ENCODE measurements around the gene AFF1.
"Not testable (repeated sequence)": the region's sequence is repeated elsewhere in the genome, so short reads cannot be mapped to it uniquely, and the experiment has no call there.

Gene AFF1

DNA sequence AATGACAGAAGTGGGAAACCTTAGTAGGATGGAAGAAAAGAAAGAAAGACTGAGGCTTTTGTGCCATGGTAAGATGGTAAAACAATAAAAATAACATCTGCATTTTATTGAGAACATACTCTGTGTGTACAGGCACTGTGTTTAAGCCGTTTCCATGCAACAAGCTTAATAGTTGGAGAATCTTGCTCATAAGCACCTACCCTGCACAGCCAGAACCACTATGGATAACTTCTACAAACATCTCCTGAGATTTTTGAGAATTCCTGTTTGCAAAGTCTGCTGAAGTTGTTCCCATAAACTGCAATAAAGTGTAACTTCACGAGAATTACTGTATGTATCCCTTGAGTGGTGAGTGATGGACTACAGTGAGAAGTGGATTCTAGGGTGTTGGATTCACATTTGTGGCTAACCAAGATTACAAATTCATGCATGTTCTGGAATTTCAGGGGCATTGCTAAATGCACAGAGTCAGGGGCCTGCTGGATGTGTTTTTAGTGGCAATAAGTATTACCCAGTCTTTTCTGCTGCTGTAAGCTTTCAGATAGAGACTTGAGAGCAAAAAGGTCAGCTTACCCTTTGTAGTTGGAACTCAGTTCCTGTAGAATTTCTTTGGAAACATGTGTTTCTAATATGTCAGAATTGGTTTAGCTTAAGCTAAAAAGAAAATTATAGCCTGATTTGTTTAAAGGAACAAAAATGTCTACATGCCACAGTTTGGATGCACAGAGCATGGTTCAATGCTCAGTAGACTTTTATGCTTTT is 132.5 kb downstream of the AFF1 start:
- no peak for DNase-seq

DNA sequence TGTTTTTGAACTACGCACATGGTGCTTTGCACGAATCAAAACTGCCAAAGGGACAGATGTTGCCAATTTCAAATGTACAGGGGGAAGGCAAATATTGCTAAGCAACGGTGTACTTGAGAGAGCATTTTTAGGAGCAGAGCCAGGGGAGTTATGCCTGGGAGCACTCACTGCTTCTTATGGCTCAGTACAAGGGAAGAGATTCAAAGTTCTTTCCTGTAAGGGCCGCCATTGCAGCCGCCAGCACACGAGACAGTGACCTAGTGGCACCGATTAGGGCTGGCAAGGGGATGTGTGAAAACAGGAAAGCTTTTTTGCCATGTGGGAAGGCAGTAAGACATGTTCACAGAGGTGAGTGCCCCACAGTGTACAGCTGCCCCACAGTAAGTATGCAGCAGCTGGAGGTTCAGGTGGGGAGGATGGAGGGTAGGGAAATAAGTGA is 133.8 kb downstream of the AFF1 start:
- no peak for DNase-seq

DNA sequence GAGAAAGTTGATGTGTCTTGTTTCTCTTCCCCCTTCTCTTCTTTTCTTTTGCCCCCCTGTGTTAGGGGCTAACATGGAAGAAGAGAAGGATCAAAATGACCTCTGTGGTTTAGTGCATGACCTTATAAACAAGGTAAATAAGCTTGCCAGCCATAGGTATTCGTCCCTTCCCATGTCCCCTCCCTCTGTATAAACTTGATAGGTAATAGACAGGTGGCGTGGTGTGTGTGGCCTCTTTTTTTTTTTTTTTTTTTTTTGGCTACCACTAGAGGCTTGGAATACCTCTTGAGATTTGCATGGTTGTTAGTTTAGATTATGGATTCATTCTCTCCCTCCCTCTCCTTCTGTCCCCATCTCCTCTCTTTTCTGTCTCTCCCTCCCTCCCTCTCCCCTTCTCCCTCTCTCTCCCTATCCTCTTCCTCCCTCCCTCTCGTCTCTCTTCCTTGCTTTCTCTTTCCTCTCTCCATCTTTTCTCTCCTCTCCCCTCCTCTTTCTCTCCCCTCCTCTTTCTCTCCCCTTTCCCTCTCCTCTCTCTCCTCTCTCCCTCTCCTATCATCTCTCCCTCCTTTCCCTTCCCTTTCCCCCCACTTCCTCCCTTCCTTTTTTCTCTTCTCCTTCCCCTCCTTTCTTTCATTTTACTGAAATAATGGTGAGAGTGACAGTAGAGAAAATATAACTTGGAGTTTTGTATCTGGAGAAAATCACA is 134.4 kb downstream of the AFF1 start:
- no peak for DNase-seq

DNA sequence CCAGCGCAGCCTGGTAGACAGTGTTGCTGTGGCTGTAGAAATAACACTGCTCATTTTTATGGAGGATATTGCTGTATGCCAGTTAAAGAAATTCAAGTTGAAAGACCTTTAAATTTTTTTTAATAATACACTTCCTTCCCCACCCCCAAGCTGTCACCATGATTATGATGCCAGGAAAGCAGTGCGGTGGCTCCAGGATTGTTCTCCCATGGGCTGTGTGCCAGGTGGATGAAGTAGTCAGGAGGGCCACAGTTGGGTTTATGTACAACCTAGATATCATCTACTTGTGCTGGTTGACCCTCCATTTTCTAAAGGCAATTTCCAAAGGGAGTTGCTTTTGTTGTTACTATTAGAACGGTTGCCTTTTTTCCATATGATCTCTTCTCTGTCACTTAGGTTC is 136.6 kb downstream of the AFF1 start:
- DNase-seq = no peak

DNA sequence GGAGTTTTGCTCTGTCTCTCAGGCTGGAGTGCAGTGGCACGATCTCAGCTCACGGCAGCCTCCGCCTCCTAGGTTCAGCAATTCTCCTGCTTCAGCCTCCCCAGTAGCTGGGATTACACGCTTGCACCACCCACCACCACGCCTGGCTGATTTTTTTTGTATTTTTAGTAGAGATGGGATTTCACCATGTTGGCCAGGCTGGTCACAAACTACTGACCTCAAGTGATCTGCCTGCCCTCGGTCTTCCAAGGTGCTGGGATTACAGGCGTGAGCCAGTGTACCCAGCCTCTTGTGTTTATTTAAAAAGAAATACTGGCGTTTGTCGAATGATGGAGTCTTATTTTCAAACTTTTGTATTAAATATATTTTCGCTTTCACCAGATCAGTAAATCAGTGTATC is 137.7 kb downstream of the AFF1 start:
- DNase-seq = not testable (repeated sequence)

DNA sequence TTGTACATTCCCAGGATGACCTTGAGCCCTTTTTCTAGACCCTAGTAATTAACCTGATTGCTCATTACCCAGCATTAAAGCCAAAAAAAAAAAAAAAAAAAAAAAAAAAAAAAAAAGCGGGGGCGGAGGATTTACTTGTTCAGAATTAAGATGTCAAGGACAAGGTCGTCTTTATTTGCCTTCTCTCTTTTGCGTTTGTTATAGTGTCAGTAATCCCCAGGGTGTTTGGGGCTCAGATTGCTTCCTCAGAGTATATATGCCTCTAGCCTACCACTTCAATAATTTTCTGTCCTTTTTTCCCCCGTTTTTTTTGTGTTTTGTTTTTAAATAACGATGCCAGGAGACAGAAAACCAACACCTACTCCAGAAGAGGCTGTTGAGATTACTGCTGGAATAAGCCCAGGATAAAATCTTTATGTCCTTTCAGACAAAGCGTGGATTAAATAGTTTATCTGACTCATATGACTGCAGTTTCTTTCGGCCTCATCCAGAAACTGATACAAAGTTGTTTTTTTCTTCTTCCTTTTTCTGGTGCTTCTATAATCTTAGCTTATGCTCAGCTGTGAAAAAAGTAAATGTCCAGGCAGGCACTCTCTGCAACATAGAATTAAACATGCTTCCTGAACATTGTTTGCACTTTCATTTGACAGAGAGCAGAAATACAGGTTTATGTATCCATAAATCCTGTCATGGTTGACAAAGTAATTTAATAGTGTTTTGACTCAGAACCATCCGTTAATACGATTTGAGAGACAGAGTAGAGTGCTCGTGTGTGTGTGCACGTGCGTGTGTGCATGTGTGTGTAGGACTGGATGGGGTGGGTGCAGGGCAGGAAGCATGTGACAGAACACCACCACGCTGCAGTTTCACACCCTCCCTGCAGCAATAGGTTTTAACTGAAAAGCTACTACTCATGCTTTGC is 138.6 kb downstream of the AFF1 start:
- DNase-seq = peak; percentile 79

DNA sequence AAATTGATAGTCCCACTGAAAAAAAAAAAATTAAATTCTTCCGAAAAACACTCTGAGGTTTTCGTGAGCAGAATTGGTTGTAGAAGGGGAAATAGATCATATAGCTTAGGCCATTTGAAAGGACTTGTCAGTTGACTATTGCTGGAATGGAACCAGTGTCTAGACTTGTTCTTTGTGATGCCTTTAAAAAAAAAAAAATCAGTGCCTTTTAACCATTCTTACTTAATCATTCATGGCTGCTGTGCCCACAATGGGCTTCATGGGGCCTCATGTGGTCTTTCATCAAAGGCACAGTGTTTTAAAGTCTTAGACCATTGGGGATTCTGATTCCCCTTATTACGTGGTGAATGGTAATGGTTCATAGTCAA is 139.3 kb downstream of the AFF1 start:
- DNase-seq = no peak

DNA sequence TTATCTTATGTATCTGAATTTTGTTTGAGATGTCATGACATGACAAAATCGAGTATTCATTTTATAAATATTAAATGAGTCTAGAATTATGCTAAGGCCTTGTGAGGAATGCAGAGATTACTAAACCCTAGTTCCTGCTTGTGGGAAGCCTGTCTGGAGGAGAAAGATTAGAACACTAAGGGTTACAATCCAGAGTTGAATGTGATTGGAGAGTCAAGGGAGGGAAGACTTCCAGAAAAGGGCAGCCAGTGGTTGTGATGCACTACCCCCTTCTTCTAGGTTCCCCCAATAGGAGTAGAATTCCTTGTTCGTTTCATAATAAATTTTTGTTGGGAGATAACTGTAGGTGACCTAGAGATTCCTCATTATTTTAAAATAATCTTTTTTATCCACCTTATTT is 141.1 kb downstream of the AFF1 start:
- DNase-seq = no peak

DNA sequence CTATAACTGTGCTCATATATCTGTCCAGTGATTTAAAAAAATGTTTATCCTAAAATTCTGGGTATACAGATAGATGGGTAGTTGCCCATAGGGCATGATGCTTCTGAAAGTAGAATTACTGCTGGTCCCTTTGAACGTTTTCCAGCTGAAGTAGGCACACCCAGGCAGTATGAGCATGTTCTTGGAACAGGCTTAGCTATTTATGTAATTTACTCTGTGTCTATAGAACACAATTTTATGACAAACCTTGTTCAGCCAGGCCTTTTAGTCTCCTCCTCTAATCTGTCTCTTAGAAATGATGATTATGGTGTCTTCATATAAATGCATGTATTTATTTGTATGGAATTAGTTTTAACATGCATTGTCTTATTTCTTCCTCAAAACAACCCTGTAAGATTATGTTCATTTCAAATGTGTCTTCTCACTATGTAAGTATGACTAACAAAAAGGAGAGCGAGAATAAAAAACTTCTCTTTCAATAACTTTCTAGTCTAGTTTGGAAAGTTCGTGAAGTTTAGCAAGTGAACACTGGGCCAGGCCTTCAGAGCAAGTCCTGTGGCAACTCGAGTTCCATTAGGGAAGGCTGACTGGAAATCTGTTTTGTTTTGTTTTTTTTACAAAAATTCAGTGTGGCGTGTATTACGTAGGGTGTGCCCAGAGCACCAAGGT is 142.0 kb downstream of the AFF1 start:
- no peak for DNase-seq

DNA sequence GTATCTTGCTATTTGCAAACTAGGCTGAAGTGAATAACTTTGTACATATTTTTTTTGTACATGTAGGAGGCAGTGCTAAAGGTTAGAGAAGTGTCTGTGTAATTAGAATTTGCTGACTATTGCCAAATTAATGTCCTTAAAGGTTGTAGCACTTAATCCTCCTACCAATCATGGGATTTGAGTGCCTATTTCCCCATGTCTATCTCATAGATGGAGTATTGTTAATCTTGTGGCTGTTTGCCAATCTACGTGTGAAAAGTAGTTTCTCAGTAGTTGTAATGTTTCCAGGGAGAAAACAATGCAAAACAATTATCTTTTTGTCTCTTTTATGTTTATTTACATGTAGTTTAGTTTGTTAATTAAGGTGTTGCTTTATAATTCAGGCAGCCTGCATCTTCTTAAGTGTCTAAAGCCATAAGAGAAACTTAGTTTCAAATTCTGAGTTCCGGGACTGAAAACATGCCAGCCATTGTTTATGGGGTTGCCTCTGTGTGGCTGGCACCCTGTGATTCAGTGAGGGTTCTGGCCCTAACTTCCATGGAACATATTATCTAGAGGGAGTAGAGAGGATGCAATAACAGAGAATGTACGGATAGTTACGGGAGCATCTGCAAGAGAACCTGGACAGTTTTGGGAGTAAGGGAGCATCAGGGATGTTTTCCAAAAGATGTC is 143.2 kb downstream of the AFF1 start:
- DNase-seq = no peak

DNA sequence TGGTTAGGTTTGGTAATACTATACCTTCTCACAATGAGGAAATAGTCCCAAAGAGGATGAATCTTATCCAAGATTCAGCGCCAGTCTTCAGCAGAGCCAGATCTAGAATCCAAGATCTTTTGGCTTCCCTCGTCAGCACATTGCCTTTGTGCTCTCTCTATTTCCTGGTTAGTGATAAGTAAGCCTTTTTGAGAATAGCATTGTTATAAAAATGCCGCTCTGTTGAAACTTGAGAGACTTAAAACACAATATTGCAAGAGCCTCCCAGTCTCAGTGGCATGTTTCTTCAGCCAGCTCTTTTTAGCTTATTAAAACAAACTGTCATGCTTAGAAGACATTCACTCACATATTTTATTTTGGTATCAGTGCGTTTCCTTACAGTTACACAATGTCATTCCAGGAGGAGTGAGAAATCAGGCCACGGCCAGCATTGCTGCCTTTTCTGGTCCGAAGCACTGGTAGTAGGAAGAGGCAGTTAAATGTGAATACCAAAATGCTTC is 144.2 kb downstream of the AFF1 start:
- DNase-seq = no peak

DNA sequence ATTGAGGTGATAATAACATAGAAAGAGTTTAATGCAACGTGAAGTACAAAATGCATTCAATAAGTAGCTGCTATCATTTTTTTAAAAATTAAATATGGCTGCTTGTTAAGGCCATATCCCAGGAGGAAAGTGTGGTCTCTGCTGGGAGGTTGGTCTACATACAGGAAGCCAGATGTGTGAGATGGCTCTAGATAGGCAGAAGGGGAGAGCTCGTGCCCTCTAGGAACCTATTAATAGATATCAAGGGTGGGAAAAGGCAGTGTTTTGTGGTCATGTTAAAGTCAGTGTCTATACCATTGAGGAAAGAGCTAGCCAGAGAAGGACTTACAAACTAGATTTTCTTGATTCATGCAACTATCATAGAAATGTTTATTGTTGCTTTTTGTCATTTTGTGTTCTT is 145.2 kb downstream of the AFF1 start:
- DNase-seq = no peak

DNA sequence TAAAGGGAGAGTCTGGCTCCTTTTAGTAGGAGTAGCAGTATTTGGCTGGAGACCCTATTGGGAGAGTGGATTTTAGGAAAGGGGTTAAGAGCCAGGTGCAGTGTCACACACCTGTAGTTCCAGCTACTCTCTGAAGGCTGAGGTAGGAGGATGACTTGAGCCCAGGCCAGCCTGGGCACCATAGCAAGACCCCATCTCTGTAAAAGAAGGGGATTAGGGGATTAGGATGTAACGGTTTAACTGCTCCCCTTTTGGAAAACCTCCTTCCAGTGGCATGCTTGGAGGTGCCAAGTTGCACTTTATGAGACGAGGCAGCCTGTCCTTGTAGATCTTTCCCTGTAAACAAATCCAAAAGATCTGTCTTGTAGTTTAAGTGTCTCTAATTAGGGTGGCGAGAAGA is 145.7 kb downstream of the AFF1 start:
- DNase-seq = no peak

DNA sequence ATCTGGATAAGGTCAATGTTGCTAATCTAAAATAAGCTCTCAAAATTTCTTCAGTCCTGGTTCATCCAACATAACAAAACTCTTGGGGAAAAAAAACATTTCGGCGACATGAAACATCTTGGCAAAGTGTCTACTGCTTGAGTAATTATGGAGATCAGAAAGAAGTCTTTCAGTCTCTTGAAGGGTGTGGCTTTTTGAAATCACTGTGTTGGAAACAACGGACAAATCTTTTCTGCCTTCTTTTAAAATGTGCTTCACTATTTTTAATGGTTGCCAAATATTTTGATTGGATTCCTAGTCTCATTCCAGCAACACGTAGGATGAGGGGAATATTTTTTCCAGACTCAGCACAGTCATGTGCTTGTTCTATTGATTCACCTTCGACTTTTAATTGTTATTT is 147.0 kb downstream of the AFF1 start:
- no peak for DNase-seq

DNA sequence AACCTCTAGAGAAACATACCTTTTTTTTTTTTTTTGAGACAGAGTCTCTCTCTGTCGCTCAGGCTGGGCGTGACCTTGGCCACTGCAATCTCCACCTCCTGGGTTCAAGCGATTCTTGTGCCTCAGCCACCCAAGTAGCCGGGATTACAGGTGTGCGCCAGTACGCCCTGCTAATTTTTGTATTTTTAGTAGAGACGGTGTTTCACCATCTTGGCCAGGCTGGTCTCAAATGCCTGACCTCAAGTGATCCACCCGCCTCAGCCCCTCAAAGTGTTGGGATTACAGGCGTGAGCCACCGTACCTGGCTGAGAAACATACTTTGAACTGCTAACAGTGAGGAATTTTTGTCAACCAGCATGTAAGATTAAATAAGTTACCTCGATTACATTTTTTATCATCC is 150.9 kb downstream of the AFF1 start:
- DNase-seq = not testable (repeated sequence)

DNA sequence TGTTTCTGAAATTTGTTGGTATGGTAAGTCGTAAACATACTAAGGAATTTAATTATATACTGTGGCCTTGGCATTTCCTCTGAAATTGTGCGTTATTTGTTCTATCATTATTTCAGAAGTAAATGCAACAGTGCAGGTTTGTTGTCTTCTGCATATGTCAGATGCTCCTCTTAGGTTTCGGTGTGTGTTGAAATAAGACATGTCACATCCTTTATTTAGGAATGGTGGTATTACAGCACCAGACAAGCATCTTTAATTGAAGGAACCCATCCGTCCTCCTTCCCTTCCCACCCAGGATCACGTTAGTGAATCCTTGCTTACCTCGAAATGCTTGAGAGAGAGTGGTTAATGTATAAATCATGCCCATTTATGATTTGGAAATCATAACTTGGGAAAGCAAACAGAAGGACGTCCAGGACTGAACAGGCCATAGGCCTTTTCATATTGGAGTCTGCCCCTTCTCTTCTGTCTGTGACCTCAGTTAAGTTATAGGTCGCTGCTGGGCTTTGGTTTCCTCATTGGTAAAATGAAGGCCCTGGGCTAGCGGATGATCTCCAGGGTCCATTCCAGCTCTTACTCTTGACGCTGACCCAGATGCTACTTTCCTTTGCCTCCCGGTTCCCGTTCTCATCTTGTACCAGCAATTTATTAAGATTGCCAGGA is 151.5 kb downstream of the AFF1 start:
- DNase-seq = no peak

DNA sequence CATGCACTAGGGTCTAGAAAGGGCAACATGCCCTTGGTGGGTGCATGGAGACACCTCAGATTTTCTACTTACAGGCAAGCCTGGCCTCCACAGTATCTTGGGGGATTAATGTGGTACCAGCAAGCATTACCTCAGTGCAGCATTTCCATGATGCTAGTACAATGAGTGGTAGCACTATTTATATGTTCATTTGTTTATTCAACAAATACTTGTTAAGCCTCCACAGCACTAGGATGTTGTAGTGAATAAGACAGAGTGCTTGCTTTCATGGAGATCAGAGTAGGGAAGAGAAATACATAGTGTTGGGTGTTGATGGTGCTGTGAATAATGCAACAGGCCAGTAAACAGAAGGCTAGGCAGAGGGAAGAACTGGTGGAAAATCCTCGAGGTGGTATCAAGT is 152.2 kb downstream of the AFF1 start:
- DNase-seq = no peak

DNA sequence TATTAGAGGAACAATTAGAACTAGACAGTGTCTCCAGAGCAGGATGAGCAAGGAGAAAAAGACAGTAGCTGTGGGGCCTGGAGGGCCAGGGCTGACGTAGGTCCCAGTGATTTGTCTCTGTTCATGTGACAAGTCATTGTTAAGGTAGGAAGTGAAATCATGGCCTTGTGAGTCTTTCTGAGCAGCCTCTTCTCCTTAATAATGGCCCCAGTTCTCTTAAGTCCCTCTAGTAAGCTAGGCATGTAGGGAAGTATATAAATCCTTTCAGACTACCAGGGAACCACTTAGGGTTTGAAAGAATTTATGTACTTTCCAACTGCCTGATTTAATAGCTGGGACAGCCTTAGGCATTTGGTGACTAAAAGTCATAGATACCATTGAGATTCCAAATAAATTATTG is 152.6 kb downstream of the AFF1 start:
- no peak for DNase-seq

DNA sequence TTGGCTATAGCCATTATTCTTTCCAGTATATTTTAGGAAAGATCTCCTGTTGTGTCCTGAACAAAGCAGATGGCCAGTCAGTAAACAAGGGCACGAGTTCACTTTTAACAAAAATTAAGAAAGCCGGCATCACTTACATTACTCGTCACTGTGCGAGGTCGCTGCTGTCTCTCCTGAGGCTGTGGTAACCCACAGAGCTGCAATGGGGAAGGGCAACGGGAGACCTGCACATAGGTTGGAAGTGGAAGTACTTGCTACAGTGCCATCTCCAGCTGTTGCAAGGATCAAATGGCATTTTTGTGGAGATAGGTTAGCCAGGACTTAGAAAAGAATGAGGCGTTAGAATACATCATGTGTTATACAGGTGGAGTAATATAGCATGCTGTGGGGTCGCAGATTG is 153.4 kb downstream of the AFF1 start:
- DNase-seq = no peak

DNA sequence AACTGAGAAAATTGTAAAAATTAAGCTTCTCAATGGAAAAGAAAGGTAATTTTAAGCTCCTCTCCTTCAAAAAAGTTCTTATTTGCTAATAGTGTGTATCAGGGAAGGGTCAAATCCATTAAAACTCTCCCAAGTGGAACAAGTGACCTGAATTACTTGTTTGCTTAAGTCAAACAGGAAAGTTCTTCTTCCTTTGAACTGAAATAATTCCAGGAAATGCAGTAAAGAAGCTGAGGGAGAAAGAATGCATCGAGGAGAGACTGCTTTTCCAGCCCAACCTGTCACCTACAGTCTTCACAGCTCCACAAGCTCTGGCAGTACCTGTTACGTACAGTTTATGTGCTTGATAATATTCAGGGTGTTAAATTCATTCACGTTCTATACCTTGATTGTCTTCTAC is 154.6 kb downstream of the AFF1 start:
- no peak for DNase-seq

DNA sequence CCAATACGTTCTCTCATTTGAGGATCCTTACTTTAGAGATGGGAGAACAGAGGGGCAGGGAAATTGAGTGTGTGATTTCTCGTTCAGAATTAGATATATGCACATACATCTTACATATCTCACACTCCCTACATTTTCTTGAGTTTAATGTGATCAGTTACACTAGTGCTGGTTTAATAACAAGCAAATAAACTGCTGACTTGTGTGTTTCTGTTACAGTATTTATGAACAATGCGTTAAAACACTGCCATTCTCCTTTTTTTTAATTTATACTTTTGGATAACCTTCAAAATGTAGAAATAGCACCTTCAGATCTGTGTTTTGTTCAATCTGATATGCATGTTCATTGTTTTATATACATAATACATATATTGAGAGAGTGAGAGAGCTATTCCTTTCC is 155.5 kb downstream of the AFF1 start:
- no peak for DNase-seq

Measured in activated CD8-positive, alpha-beta memory T cell treated with anti-CD3 and anti-CD28 coated beads, Interleukin-2, amount 50 U/mL, for 48 hours (primary cell).